ENCODE measurements around the gene HOXA3.

HOXA3 gene

GRCh38 chr7:27189295-27189996, 37.1 kb upstream of the HOXA3 start:
- no peak for DNase-seq

- peak; percentile 69 for DNase-seq
These were observed 36.3 kb upstream of the HOXA3 start for GRCh38 chr7:27188386-27189294.

DNA sequence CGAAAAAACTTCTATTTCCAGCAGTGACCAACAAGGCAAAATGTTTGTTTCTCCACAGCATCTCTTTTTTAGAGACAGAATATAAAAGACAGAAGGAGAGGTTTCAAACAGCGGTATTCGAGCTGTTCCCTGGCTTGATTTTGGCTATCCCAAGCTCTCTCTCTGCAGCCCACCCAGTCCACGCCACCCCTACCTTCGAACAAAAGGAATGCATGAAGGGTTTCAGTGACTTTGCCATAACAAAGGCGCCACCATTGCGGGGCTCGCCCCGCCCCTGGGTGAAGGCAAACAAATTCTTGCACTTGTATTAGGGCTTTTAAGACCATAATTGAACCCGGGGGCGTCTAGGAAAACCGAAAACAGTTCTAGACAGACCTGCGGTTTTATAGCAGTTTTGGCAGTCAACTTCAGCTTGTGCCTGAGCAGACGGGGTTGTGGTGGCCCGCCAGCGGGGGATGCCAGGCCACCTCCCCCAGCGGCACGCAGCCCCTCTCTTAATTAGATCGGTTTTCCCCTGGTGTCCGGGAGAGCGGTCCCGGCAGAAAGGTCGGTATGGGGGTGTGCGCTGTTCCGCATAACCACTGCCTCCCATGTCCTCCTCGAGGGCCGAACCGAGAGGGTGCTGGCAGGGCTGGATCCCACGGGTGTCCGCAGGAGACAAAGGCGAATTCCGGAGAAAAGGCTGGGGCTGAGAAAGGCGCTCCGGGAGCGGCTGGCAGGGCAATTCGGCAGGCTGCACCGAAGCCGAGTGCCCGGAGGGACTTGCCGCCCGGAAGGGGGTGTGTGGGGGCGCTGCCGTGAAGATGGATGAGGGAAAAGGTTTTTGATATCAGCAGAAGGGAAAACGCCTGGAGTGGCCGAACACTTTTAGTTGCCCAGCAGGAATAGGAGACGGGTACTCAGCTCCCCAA, 35.3 kb upstream of the HOXA3 start:
- no peak for DNase-seq

GRCh38 chr7:27186668-27187474, 34.5 kb upstream of the HOXA3 start:
- no peak for DNase-seq

DNA sequence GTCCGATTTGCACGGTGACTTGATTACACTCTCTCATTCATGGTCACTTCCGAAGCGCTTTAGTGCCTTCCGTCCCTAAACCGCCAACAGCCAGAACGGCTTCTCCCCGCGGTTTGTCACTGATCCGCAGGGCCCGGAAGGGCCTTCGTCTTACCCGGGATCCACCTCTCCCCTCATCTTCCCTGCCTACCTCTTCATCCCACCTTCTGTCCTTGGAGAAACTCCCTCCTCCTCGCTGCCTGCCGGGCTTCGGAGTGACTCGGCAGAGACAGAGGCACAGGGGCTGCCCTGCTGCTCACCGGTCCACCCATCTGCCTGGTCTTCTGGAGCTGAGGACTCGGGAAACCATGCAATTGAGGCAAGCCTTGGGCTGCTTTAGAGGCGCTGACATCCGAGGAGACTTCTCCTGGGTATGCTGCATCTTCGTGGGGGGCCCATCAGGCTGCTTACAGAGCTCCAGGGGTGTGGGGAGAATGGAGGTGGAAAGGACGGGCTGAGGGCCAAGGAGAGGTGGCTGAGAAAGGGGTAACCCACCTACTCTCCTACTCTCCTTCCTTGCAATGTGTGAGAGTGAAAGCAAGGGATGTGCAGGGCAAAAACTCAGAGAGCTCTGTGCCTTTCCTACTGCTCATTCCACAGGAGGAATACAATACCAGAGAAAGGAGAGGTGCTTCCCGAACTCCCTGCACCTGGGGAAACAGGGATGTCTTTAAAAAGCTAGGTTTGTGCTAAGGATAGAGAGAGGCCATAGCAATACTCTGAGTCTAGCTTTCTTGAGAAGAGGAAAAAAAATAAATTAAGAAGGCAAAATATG, 33.7 kb upstream of the HOXA3 start:
- no peak for DNase-seq

DNA sequence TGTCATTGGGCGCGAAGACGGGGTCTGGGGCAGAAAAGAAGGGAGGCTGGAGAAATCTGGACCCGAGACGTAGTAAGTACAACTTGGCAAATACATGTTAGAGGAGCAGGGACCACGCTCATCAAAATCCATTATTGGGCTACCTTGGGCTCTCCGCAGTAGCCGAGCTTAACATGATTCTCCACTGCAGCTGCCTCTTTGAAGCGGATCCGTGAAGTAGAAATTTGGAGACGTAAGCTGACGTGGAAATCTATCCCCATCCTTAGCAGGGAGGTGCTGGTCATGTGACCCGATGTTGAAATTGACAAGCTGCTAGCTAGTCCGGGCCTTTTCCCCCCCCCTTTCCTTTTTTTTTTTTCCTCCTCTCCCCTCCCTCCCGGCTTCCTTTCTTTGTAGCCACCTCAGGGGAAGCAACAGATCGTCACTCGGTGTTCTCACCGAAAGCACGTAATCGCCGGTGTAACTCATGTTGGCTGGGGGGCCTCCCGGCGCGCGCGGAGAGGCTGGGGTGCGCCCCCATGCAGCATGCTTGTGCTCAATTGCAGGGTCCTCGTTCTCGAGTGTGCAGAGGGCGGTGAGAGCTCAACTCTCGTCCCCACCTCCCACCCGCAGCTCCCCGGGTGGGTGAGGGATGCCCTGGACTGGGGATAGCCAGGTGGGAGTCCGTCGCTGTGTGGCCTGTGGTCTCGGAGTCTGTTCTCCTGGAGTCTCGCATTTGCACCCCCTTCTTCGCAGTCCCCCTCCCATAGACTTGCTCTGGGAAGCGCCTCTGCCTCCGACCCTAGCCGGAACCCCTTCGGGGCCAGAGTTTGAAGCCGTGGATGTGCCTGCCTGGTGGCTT, 32.9 kb upstream of the HOXA3 start, which contains the start of gene HOXA11:
TSS of gene HOXA11 (minus strand) at position 220 of the 841 bp plus-strand sequence. CDS start at position 132, 88 bp downstream.
- no peak for DNase-seq

GRCh38 chr7:27184337-27185012, 32.1 kb upstream of the HOXA3 start:
- peak; percentile 48 for DNase-seq

- DNase-seq, result no peak
These were observed 31.4 kb upstream of the HOXA3 start for GRCh38 chr7:27183682-27184336.

GRCh38 chr7:27182861-27183681, 30.7 kb upstream of the HOXA3 start:
- no peak for DNase-seq

DNA sequence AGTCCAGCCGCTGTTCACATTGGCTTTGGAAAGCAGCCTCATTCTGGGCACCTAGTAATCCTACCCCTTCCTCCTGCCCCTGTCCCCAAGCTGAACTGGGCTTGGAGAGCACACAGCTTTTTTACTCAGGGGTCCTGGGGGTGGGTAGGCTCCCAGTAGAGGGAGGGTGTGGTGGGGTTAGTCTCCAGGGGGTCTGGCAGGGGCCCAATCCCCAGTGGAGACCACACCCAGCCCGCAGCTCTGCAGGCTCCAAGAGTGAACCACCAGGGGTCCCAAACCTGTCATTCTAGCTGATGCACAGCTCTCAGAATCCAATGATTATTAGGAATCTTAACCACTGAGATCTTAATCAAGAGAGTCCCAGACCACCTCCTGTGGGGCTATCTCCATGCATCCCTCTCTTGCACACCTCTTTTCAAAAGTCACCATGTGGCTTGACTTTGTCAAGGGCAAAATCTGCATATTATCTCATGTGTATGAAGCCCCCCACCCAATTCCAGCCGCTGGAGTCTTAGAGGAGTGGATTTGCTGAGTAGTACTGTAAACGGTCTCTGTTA, 30.0 kb upstream of the HOXA3 start:
- DNase-seq, result no peak

- DNase-seq, result no peak
These were observed 29.5 kb upstream of the HOXA3 start for GRCh38 chr7:27181795-27182275.

DNA sequence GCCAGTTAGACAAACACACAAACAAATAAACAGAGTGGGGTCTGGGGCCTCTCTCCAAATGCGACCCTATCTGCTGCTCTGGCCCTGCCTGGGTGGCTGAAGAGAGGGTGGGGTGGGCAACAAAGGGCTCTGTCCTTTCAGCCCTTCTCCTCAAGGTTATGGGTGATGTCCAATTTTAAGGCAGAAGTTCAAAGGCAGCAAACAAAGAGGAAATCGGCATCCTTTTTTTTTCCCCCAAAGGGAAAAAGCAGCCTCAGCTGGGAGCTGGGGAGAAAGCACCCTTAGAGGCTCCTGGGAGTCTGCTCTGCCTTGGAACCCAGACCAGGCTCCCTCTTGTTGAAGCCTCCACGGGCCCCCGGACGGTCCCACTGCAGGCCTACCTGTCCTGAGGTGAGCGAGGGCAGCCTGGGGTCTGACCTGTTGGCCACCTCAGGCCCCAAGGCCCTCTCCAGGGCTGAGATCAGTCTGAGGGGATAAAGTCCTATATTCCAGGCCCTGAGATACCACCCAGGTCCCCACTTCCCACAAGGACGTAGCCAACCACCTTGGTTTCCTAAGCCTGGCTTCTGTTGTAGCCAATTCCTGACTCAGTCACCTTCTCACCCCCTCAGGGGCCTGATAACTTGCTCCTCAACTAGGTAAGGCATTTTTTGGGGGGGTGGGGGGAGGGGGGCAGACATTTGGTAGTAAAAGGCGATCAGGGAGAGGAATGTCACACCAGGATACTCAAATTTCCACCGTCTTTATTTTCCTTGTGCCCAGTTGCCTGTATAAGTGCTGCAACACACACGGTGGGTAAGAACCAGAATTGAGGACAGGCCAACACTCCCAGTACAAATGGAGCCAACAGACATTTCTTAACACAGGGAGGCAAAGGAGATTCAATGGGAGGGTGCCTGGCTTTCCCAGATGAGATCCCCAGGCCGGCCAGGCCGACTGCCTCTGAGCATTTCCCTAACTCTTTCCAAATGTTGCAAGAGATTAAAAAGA, 28.3 kb upstream of the HOXA3 start:
- DNase-seq, result no peak

GRCh38 chr7:27179503-27180430, 27.4 kb upstream of the HOXA3 start:
- peak; percentile 74 for DNase-seq

GRCh38 chr7:27179030-27179429, 26.6 kb upstream of the HOXA3 start:
- DNase-seq, result no peak

GRCh38 chr7:27178366-27178765, 26.0 kb upstream of the HOXA3 start:
- no peak for DNase-seq
